GM23248 (cell line): Measurements from ENCODE around the gene MTCP1.

Experiments
- EZH2 ChIP-seq: fragments of 200-600 bp; sonication (generic); IDR thresholded peaks from 2 replicates; pipeline ENCODE4 v1.6.1; 2018; ENCODE audit warnings: antibody characterized with exemption, mild to moderate bottlenecking; ENCODE audit not compliant: insufficient read depth, poor library complexity, severe bottlenecking
- EZH2phosphoT487 ChIP-seq: fragments of 200-600 bp; sonication (generic); IDR thresholded peaks from 2 replicates; pipeline ENCODE4 v1.6.1; 2018; ENCODE audit warnings: antibody characterized with exemption, moderate library complexity, mild to moderate bottlenecking, low read depth; ENCODE audit not compliant: insufficient read depth

- no peak for TF ChIP-seq EZH2
- no peak for TF ChIP-seq EZH2phosphoT487
Observed at GRCh38 chrX:155023907-155024833, 46.8 kb downstream of the MTCP1 start.
